Astrocyte (in vitro differentiated cells and primary cell): ENCODE results near the gene CPED1.

ENCODE experiments used
- CTCF ChIP-seq: IDR thresholded peaks from 2 replicates; pipeline ENCODE4 v1.5.1; 2011; ENCODE audit warnings: low read depth, mild to moderate bottlenecking, inconsistent platforms, low read length, moderate library complexity; ENCODE audit not compliant: insufficient read depth
- EZH2 ChIP-seq: IDR thresholded peaks from 2 replicates; pipeline ENCODE4 v1.6.1; 2012; ENCODE audit warnings: mild to moderate bottlenecking, low read length, inconsistent platforms; ENCODE audit not compliant: insufficient read depth

- no peak for TF ChIP-seq EZH2
- no peak for TF ChIP-seq CTCF
Measured at GRCh38 chr7:121116396-121116795, 127.9 kb downstream of the CPED1 start.
